ENCODE results near the gene ADARB1.
"Not testable (repeated sequence)": the region's sequence is repeated elsewhere in the genome, so short reads cannot be mapped to it uniquely, and the experiment has no call there.

Gene ADARB1

DNA sequence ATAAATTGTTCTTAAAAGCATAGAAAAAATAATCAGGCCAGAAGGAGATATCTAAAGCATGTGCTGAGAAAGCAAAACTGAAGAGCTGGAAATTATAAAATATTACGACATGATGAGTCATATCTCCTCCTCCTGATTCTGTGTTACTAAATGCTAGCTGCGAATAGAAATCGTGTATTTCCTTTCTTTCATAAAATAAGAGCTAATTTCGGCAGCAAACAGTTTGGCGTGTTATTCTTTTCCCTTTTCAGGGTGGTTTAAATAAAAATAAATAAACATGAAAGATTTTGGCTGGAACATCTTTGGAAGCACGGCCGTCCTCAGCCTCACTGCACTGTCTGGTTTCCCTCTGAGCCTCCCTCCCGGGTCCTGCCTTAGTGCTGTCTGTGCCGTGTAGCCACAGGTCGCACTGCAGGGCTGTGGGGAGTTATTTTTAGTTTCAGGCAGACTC is 56.0 kb downstream of the ADARB1 start:
- TF ChIP-seq, protein P1, sequence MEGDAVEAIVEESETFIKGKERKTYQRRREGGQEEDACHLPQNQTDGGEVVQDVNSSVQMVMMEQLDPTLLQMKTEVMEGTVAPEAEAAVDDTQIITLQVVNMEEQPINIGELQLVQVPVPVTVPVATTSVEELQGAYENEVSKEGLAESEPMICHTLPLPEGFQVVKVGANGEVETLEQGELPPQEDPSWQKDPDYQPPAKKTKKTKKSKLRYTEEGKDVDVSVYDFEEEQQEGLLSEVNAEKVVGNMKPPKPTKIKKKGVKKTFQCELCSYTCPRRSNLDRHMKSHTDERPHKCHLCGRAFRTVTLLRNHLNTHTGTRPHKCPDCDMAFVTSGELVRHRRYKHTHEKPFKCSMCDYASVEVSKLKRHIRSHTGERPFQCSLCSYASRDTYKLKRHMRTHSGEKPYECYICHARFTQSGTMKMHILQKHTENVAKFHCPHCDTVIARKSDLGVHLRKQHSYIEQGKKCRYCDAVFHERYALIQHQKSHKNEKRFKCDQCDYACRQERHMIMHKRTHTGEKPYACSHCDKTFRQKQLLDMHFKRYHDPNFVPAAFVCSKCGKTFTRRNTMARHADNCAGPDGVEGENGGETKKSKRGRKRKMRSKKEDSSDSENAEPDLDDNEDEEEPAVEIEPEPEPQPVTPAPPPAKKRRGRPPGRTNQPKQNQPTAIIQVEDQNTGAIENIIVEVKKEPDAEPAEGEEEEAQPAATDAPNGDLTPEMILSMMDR (IDR thresholded peaks at IDR 0.05; ENCODE audit: low read length) = no peak
- no peak for TF ChIP-seq EZH2 (IDR thresholded peaks at IDR 0.05; ENCODE audit: borderline replicate concordance, low read length)
- no peaks in the 10 kb centered on the region for H3K9me3 ChIP-seq (ENCODE audit: low read length)
- H3K36me3 ChIP-seq (ENCODE audit: insufficient read depth, low read length) = no peaks in the 10 kb centered on the region
- H4K20me1 ChIP-seq (ENCODE audit: insufficient read depth, low read length) = no peaks in the 10 kb centered on the region
- no peaks in the 10 kb centered on the region for H3K27me3 ChIP-seq (ENCODE audit: insufficient read depth, low read length)
- H3K4me1 ChIP-seq (ENCODE audit: insufficient read depth, low read length, severe bottlenecking) = no peaks in the 10 kb centered on the region
- H3K9ac ChIP-seq (ENCODE audit: low read length) = no peak overlapping the region
- no peak overlapping the region for H3K4me3 ChIP-seq (ENCODE audit: low read depth, low read length, poor library complexity, severe bottlenecking)
- no peaks in the 10 kb centered on the region for H3F3A ChIP-seq (ENCODE audit: insufficient read depth, low read length)
- no peak overlapping the region for H3K4me2 ChIP-seq (ENCODE audit: low read length)
- H3K9me2 ChIP-seq (ENCODE audit: low read depth, low read length) = no peaks in the 10 kb centered on the region
- no peak overlapping the region for H3K27ac ChIP-seq (ENCODE audit: low read depth, low read length, poor library complexity, severe bottlenecking)
- no peak overlapping the region for H2AFZ ChIP-seq (ENCODE audit: low read length)
- H3K79me2 ChIP-seq (ENCODE audit: insufficient read depth, low read length) = no peaks in the 10 kb centered on the region

DNA sequence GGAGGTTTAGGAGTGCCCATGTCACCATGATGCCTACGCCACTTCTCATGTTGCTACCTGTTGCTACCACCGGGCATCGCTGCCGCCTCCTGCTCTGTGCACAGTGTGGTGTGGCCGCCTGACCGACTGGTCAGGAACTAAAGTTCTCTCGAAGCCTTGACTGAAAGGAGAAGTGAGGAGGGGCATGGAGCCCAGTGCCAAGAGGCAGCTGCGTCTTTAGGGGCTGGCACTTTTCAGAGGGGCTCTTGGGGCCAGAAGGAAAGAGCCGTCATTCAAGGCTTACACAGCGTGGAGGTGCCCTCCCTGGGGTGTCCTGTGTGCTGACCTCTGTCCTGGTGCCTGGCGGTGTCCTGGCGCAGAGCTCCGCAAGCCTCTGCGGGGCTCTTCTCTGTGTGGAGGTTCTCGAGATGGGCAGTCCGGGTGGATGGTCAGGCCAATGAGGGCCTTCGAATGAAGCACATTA is 57.2 kb downstream of the ADARB1 start:
- no peak for TF ChIP-seq EZH2 (IDR thresholded peaks at IDR 0.05; ENCODE audit: borderline replicate concordance, low read length)
- TF ChIP-seq, protein P1 (IDR thresholded peaks at IDR 0.05; ENCODE audit: low read length) = no peak
- Histone ChIP-seq H3K27me3 (ENCODE audit: insufficient read depth, low read length) (no peaks in the 10 kb centered on the region), H3K36me3 (ENCODE audit: insufficient read depth, low read length) (no peaks in the 10 kb centered on the region), H3K9ac (ENCODE audit: low read length) (no peak overlapping the region), H3K4me3 (ENCODE audit: low read depth, low read length, poor library complexity, severe bottlenecking) (no peak overlapping the region), H3F3A (ENCODE audit: insufficient read depth, low read length) (no peaks in the 10 kb centered on the region), H4K20me1 (ENCODE audit: insufficient read depth, low read length) (no peaks in the 10 kb centered on the region), H3K9me3 (ENCODE audit: low read length) (no peaks in the 10 kb centered on the region), H3K79me2 (ENCODE audit: insufficient read depth, low read length) (no peaks in the 10 kb centered on the region), H2AFZ (ENCODE audit: low read length) (no peak overlapping the region), H3K27ac (ENCODE audit: low read depth, low read length, poor library complexity, severe bottlenecking) (no peak overlapping the region), H3K4me1 (ENCODE audit: insufficient read depth, low read length, severe bottlenecking) (no peaks in the 10 kb centered on the region), H3K9me2 (ENCODE audit: low read depth, low read length) (no peaks in the 10 kb centered on the region), H3K4me2 (ENCODE audit: low read length) (no peak overlapping the region)

DNA sequence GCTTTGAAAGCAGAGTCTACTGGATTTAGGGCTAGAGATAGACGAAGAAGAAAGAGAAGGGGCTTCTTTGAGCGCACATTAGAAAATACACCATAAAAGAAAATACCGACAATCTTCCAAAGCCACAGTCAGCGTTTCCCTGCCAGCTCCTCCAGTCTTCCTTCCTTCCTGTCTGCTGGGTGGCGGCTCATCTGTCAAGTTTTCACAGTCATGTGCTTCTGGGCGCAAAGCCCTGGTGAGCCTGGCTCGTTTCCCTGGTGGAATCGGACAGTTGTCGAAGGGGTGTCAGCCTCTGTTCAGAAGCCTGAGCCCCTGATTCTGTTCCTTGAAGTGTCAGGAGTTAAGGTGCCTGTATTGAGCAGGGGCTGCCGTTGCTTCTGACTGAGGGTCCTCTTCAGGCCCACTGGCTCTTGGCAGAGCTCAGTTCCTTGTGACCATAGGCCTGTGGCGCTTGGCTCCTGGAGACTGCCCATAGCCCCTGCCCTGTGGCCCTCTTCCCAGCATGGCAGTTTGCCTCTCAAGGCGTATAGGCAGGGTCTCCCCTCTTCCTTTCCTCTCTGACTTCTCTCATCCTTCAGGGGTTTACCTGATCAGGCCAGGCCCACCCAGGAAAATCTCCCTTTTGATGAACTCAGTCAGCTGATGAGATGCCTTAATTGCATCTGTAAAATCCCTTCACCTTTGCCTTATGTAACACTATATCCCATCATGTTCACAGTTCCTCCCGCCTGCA is 58.6 kb downstream of the ADARB1 start:
- Histone ChIP-seq H3F3A (ENCODE audit: insufficient read depth, low read length) (no peaks in the 10 kb centered on the region), H3K36me3 (ENCODE audit: insufficient read depth, low read length) (no peaks in the 10 kb centered on the region), H3K9me3 (ENCODE audit: low read length) (no peaks in the 10 kb centered on the region), H4K20me1 (ENCODE audit: insufficient read depth, low read length) (no peaks in the 10 kb centered on the region), H3K4me3 (ENCODE audit: low read depth, low read length, poor library complexity, severe bottlenecking) (no peak overlapping the region), H3K27me3 (ENCODE audit: insufficient read depth, low read length) (no peaks in the 10 kb centered on the region), H3K27ac (ENCODE audit: low read depth, low read length, poor library complexity, severe bottlenecking) (no peak overlapping the region), H2AFZ (ENCODE audit: low read length) (no peak overlapping the region), H3K9me2 (ENCODE audit: low read depth, low read length) (no peaks in the 10 kb centered on the region), H3K9ac (ENCODE audit: low read length) (no peak overlapping the region), H3K4me1 (ENCODE audit: insufficient read depth, low read length, severe bottlenecking) (no peaks in the 10 kb centered on the region), H3K79me2 (ENCODE audit: insufficient read depth, low read length) (no peaks in the 10 kb centered on the region), H3K4me2 (ENCODE audit: low read length) (no peak overlapping the region)
- no peak for TF ChIP-seq EZH2 (IDR thresholded peaks at IDR 0.05; ENCODE audit: borderline replicate concordance, low read length)
- TF ChIP-seq, protein P1 (IDR thresholded peaks at IDR 0.05; ENCODE audit: low read length) = no peak

DNA sequence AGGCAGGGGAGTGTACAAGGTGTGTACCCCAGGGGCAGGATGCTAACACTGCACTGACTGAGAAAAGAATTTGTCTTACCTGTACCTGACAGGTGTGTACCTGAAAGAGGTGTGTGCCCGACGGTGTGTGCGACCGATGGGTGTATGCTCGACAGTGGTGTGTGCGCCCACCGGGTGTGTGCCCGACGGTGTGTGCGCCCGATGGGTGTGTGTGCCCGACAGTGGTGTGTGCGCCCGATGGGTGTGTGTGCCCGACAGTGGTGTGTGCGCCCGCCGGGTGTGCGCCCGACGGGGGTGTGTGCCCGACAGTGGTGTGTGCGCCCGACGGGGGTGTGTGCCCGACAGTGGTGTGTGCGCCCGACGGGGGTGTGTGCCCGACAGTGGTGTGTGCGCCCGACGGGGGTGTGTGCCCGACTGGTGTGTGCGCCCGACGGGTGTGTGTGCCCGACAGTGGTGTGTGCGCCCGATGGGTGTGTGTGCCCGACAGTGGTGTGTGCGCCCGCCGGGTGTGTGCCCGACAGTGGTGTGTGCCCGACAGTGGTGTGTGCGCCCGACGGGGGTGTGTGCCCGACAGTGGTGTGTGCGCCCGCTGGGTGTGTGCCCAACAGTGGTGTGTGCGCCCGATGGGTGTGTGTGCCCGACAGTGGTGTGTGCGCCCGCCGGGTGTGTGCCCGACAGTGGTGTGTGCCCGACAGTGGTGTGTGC is 59.3 kb downstream of the ADARB1 start:
- not testable (repeated sequence) for H3K4me1 ChIP-seq (ENCODE audit: insufficient read depth, low read length, severe bottlenecking); H3K9ac ChIP-seq (ENCODE audit: low read length); H3K36me3 ChIP-seq (ENCODE audit: insufficient read depth, low read length); H3K9me2 ChIP-seq (ENCODE audit: low read depth, low read length); H4K20me1 ChIP-seq (ENCODE audit: insufficient read depth, low read length); H3K79me2 ChIP-seq (ENCODE audit: insufficient read depth, low read length); H3K9me3 ChIP-seq (ENCODE audit: low read length); H3F3A ChIP-seq (ENCODE audit: insufficient read depth, low read length); H3K4me2 ChIP-seq (ENCODE audit: low read length); H3K4me3 ChIP-seq (ENCODE audit: low read depth, low read length, poor library complexity, severe bottlenecking); H2AFZ ChIP-seq (ENCODE audit: low read length); H3K27ac ChIP-seq (ENCODE audit: low read depth, low read length, poor library complexity, severe bottlenecking); H3K27me3 ChIP-seq (ENCODE audit: insufficient read depth, low read length)

Data from OCI-LY1 (cell line).